OCI-LY1 (cell line): ENCODE results near the gene AGPS.
A peak's percentile ranks its signal among the peaks of the same experiment; 100 is the strongest.
"Not testable (repeated sequence)": the region's sequence is repeated elsewhere in the genome, so short reads cannot be mapped to it uniquely, and the experiment has no call there.

Experiments
- H2AFZ ChIP-seq: fragments of 200-600 bp; sonication (generic), shearing (Covaris generic); 2 replicates; pipeline ENCODE4 v1.6.0; 2014; ENCODE audit warnings: antibody characterized with exemption, mild to moderate bottlenecking, low read length
- H3F3A ChIP-seq: fragments of 200-600 bp; sonication (generic), shearing (Covaris generic); 2 replicates; pipeline ENCODE4 v1.6.0; 2014; ENCODE audit warnings: mild to moderate bottlenecking, antibody characterized with exemption, low read length, moderate library complexity; ENCODE audit not compliant: insufficient read depth
- H3K27ac ChIP-seq: fragments of 200-600 bp; sonication (generic); 2 replicates; pipeline ENCODE4 v1.5.1; 2014; ENCODE audit warnings: low read length, mixed run types, mild to moderate bottlenecking, low read depth; ENCODE audit not compliant: poor library complexity, severe bottlenecking
- H3K27me3 ChIP-seq: fragments of 200-600 bp; sonication (generic); 2 replicates; pipeline ENCODE4 v1.6.0; 2014; ENCODE audit warnings: antibody characterized with exemption, mild to moderate bottlenecking, low read length, moderate library complexity; ENCODE audit not compliant: insufficient read depth
- H3K36me3 ChIP-seq: fragments of 200-600 bp; sonication (generic); 2 replicates; pipeline ENCODE4 v1.6.1; 2014; ENCODE audit warnings: mild to moderate bottlenecking, antibody characterized with exemption, low read length, moderate library complexity, mixed read lengths; ENCODE audit not compliant: insufficient read depth
- H3K4me1 ChIP-seq: fragments of 200-600 bp; sonication (generic); 2 replicates; pipeline ENCODE4 v1.5.1; 2014; ENCODE audit warnings: mild to moderate bottlenecking, low read length, moderate library complexity; ENCODE audit not compliant: insufficient read depth, severe bottlenecking
- H3K4me2 ChIP-seq: fragments of 200-600 bp; sonication (generic), shearing (Covaris generic); 2 replicates; pipeline ENCODE4 v1.6.1; 2014; ENCODE audit warnings: low read length
- H3K4me3 ChIP-seq: fragments of 200-600 bp; sonication (generic); 2 replicates; pipeline ENCODE4 v1.5.1; 2014; ENCODE audit warnings: low read length, low read depth, mild to moderate bottlenecking, mixed read lengths; ENCODE audit not compliant: poor library complexity, severe bottlenecking
- H3K79me2 ChIP-seq: fragments of 200-600 bp; shearing (Covaris generic); 2 replicates; pipeline ENCODE4 v1.6.1; 2016; ENCODE audit warnings: mixed run types, low read length, mixed read lengths; ENCODE audit not compliant: insufficient read depth
- H3K9ac ChIP-seq: fragments of 200-600 bp; sonication (generic), shearing (Covaris generic); 2 replicates; pipeline ENCODE4 v1.6.1; 2014; ENCODE audit warnings: mild to moderate bottlenecking, low read length, mixed read lengths
- H3K9me2 ChIP-seq: fragments of 200-600 bp; sonication (generic), shearing (Covaris generic); 2 replicates; pipeline ENCODE4 v1.6.1; 2014; ENCODE audit warnings: low read depth, mild to moderate bottlenecking, low read length, mixed read lengths
- H3K9me3 ChIP-seq: fragments of 200-600 bp; shearing (Covaris generic); 2 replicates; pipeline ENCODE4 v1.6.1; 2014; ENCODE audit warnings: low read length, mixed read lengths
- H4K20me1 ChIP-seq: fragments of 200-600 bp; sonication (generic), shearing (Covaris generic); 2 replicates; pipeline ENCODE4 v1.6.0; 2016; ENCODE audit warnings: mild to moderate bottlenecking, low read length; ENCODE audit not compliant: insufficient read depth
- EZH2 ChIP-seq: fragments of 200-600 bp; sonication (generic), shearing (Covaris generic); IDR thresholded peaks from 2 replicates; pipeline ENCODE4 v1.8.0; 2017; ENCODE audit warnings: borderline replicate concordance, mixed run types, mild to moderate bottlenecking, antibody characterized with exemption, low read length, moderate library complexity, mixed read lengths
- TF ChIP-seq, protein P1 (sequence below): fragments of 200-600 bp; sonication (generic), shearing (Covaris generic); IDR thresholded peaks from 2 replicates; pipeline ENCODE4 v1.5.1; 2017; ENCODE audit warnings: mild to moderate bottlenecking, antibody characterized with exemption, low read length, moderate library complexity, mixed read lengths

The AGPS gene

DNA sequence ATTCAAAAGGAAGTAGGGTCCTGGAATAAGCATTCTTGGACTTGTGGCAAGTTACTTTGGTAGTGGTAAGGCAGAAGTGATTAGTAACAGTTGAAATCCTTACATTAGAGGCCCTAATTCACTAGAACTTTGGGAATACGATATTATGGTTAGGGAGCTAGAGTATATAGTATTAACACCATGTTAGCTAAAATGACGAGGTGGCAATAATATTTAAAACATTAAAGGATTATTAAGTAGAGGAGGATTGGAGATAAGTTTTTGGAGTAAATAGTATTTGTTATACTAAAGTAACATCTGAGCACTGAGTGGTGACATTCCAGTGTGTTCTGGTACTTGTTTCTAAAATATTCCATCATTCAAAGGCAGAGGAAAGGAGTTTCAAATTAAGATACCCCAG is 91.0 kb downstream of the AGPS start:
- H4K20me1 ChIP-seq, result no peaks in the 10 kb centered on the region
- no peaks in the 10 kb centered on the region; the same call in 1 of the 2 replicates for H3F3A ChIP-seq
- H2AFZ ChIP-seq, result no peak overlapping the region
- H3K36me3 ChIP-seq, result no peaks in the 10 kb centered on the region; the same call in 1 of the 2 replicates
- TF ChIP-seq EZH2, result no peak
- TF ChIP-seq, protein P1, sequence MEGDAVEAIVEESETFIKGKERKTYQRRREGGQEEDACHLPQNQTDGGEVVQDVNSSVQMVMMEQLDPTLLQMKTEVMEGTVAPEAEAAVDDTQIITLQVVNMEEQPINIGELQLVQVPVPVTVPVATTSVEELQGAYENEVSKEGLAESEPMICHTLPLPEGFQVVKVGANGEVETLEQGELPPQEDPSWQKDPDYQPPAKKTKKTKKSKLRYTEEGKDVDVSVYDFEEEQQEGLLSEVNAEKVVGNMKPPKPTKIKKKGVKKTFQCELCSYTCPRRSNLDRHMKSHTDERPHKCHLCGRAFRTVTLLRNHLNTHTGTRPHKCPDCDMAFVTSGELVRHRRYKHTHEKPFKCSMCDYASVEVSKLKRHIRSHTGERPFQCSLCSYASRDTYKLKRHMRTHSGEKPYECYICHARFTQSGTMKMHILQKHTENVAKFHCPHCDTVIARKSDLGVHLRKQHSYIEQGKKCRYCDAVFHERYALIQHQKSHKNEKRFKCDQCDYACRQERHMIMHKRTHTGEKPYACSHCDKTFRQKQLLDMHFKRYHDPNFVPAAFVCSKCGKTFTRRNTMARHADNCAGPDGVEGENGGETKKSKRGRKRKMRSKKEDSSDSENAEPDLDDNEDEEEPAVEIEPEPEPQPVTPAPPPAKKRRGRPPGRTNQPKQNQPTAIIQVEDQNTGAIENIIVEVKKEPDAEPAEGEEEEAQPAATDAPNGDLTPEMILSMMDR, result no peak
- no peaks in the 10 kb centered on the region for H3K79me2 ChIP-seq
- H3K9ac ChIP-seq, result no peak overlapping the region
- H3K4me3 ChIP-seq, result no peak overlapping the region
- no peak overlapping the region for H3K27ac ChIP-seq
- H3K27me3 ChIP-seq, result no peaks in the 10 kb centered on the region
- no peaks in the 10 kb centered on the region for H3K9me3 ChIP-seq
- no peaks in the 10 kb centered on the region for H3K4me1 ChIP-seq
- no peaks in the 10 kb centered on the region for H3K9me2 ChIP-seq
- no peak overlapping the region for H3K4me2 ChIP-seq

DNA sequence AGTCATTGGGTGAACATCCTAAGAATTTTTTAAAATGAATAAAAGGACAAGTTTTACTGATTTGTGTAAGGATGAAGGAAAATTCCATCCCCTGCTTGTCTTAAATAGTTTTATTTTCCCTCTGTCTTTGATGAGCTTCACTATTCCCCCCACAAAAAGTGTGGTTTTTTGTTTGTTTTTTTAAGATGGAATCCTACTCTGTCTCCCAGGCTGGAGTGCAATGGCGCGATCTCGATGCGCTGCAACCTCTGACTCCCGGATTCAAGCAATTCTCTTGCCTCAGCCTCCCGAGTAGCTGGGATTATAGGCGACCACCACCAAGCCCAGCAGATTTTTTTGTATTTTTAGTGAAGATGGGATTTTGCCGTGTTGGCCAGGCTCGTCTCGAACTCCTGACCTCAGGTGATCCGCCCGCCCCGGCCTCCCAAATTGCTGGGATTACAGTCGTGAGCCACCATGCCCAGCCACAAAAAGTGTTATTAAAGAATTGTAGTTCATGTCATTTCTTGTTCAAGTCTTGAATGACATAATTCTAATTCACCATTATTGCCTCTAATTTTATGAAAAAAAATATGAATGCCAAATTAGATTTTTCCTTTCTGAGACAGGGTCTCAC is 91.7 kb downstream of the AGPS start:
- no peaks in the 10 kb centered on the region for H3K9me3 ChIP-seq
- TF ChIP-seq, protein P1, result no peak
- TF ChIP-seq EZH2, result no peak
- H3K9ac ChIP-seq, result no peak overlapping the region
- H3K4me3 ChIP-seq, result no peak overlapping the region
- no peaks in the 10 kb centered on the region for H4K20me1 ChIP-seq
- H3K27me3 ChIP-seq, result no peaks in the 10 kb centered on the region
- H3F3A ChIP-seq, result no peaks in the 10 kb centered on the region; the same call in 1 of the 2 replicates
- no peaks in the 10 kb centered on the region for H3K4me1 ChIP-seq
- no peak overlapping the region for H3K4me2 ChIP-seq
- H3K9me2 ChIP-seq, result no peaks in the 10 kb centered on the region
- H2AFZ ChIP-seq, result no peak overlapping the region
- no peaks in the 10 kb centered on the region for H3K79me2 ChIP-seq
- no peak overlapping the region for H3K27ac ChIP-seq
- H3K36me3 ChIP-seq, result no peaks in the 10 kb centered on the region

DNA sequence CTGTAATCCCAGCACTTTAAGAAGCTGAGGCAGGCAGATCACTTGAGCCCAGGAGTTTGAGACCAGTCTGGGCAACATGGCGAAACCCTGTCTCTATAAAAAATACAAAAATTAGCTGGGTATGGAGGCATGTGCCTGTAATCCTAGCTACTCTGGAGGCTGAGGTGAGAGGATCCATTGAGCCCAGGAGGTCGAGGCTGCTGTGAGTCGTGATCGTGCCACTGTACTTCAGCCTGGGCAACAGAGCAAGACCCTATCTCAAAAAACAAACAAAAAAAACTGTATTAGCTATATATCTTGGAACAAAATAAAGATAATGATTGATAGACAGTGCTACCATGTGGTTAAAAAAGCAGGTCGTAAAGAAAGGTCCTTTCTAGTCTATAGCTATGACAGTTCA is 93.1 kb downstream of the AGPS start:
- not testable (repeated sequence) for H4K20me1 ChIP-seq, H3K9ac ChIP-seq, H2AFZ ChIP-seq, H3K27ac ChIP-seq, H3F3A ChIP-seq, H3K27me3 ChIP-seq, H3K4me1 ChIP-seq, H3K9me2 ChIP-seq, H3K9me3 ChIP-seq, H3K4me2 ChIP-seq, H3K36me3 ChIP-seq, H3K4me3 ChIP-seq, H3K79me2 ChIP-seq

DNA sequence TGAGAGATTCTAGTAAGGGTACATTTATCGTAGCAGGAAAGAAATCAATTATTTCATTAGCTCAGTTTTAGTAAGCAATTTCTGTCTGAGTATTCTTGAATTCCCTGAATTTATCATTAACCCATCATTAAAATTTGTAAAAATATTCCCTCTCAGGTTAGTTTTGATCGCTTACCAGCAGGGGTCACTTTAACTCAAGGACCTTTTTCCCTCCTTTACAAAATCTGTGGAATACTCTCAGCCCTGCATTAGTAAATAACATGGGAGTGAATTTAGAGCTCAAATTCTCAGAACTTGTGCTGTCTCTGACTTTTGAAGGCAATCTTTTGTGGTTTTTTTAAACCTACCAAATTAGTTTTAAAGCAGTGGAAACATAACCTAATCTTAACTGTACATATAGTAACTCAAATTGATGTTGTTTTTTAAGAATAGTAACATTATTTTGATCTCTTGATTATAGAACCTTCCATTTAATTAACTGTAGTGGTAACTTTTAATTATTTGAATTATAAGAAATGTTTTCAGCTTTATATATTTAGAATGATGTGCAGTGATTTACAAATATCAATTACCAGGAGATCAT is 97.2 kb downstream of the AGPS start:
- H3K79me2 ChIP-seq, result no peaks in the 10 kb centered on the region
- peaks cover 9% of the 10 kb centered on the region; the same call in 1 of the 2 replicates for H3K36me3 ChIP-seq
- TF ChIP-seq, protein P1, result peak; percentile 67
- TF ChIP-seq EZH2, result no peak
- no peak overlapping the region for H3K4me3 ChIP-seq
- H4K20me1 ChIP-seq, result no peaks in the 10 kb centered on the region
- H3K9ac ChIP-seq, result no peak overlapping the region
- H2AFZ ChIP-seq, result no peak overlapping the region
- H3K27me3 ChIP-seq, result no peaks in the 10 kb centered on the region
- H3K27ac ChIP-seq, result no peak overlapping the region
- no peaks in the 10 kb centered on the region for H3K4me1 ChIP-seq
- no peaks in the 10 kb centered on the region for H3K9me3 ChIP-seq
- H3K9me2 ChIP-seq, result no peaks in the 10 kb centered on the region
- H3K4me2 ChIP-seq, result no peak overlapping the region
- no peaks in the 10 kb centered on the region; the same call in 1 of the 2 replicates for H3F3A ChIP-seq
